Measurements from ENCODE around the gene MLXIPL.
"Not testable (repeated sequence)": the region's sequence is repeated elsewhere in the genome, so short reads cannot be mapped to it uniquely, and the experiment has no call there.

The MLXIPL gene

GRCh38 chr7:73596191-73597065 lies 27.9 kb downstream of the MLXIPL start:
- no peak for TF ChIP-seq CTCF (IDR thresholded peaks at IDR 0.05)
- no peak overlapping the region for H3K4me3 ChIP-seq
- no peak overlapping the region for H3K27ac ChIP-seq
- DNase-seq (ENCODE audit: low spot score) = no peak

DNA sequence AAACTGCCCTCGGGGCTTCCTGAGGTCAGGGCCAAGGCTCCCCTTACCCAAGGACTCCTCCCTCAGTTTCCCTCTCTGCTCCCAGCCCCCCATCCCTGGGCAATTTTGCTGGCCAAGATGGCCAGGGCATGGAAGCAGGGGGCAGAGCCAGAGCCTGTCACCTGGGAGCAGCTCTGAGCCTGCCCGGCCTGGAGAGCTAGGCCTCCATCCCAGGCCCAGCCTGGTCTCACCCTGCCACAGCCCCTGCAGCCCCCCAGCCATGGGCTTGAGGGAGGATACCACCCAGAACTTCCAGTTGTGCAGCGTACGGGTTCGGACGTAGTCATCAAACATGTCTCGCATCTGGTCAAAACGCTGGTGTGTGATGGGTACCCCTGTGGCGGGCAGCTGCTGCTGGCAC lies 29.0 kb downstream of the MLXIPL start:
- no peak for TF ChIP-seq CTCF (IDR thresholded peaks at IDR 0.05)
- Histone ChIP-seq H3K4me3 (no peak overlapping the region), H3K27ac (no peak overlapping the region)
- no peak for DNase-seq (ENCODE audit: low spot score)

DNA sequence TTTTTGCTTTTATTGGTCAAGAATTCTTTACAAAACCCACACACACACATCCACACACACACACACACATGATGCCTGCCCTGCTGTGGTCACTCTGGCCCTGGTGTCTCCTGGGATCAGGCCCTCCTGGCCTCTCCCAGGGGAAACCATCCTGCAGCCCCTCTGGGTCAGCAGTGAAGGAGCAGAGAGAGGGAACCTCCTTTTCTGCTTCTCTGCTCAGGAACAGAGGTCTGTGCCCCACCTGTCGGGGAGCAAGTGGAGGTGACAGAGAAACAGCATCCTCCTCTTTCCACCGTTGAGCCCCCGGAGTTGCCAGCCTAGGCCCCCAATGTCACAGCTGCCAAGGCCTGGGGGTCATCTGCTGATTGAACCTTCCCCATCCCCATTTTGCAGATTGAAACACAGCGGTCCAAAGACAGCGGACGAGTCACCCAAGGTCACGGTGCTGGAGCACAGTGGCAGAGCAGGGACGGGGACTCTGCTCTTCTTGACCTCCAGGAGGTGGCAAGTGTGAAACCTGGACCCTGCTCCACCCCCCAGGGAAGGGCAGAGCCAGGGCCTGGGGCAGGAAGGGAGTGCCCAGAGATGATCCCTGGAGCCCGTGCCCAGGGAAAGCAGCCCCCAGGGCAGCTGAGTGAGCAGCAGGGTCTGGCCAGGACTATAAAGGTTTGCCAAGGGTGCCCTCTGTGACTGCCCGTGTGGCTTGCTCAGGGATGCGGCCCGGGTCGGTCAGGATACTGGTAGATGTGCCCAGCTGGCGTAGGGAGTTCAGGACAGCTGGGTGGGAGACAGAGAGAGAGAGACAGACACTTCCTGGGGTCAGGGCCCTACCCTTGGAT lies 30.9 kb downstream of the MLXIPL start:
- TF ChIP-seq CTCF (IDR thresholded peaks at IDR 0.05) = no peak
- no peak overlapping the region for H3K27ac ChIP-seq
- DNase-seq (ENCODE audit: low spot score) = no peak
- no peak overlapping the region for H3K4me3 ChIP-seq

DNA sequence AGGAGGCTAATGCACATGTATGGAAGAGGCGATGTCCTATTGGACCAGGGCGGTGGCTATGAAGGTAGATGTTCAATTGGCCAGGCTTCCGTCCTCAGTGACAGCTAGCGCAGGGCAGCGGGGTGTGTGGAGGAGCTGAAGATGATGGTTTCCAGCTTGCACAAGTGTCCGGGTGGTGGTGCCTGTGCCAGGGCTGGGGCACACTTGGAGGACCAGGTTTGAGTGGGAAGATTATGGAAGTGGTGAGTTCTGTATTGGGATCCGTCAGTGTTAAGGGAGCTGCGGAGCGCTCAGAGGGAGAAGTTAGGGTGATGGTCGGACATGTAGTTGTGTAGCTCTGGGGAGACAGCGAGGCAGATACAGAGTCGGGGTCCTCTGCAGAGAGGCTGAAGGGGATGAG lies 37.4 kb downstream of the MLXIPL start:
- Histone ChIP-seq H3K4me3 (no peak overlapping the region), H3K27ac (no peak overlapping the region)
- no peak for DNase-seq (ENCODE audit: low spot score)
- TF ChIP-seq CTCF (IDR thresholded peaks at IDR 0.05) = no peak

DNA sequence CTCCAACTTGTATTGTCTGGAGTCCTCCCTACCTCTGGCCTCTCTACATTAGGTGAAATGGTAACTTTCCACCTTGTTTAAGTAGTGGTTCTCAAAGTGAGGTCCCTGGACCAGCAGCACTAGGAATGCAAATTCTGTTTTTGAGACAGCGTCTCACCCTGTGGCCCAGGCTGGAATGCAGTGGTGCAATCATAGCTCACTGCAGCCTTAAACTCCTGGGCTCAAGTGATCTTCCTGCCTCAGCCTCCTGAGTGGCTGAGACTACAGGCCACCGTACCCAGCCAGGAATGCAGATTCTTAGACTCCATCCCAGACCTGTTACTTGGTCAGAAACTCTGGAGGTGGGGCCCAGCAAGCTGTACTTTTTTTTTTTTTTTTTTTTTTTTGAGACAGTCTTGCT lies 39.1 kb downstream of the MLXIPL start:
- no peak for TF ChIP-seq CTCF (IDR thresholded peaks at IDR 0.05)
- DNase-seq (ENCODE audit: low spot score) = no peak
- Histone ChIP-seq H3K4me3 (no peak overlapping the region), H3K27ac (no peak overlapping the region)

- no peak for DNase-seq (ENCODE audit: low spot score)
- TF ChIP-seq CTCF (IDR thresholded peaks at IDR 0.05) = no peak
- Histone ChIP-seq H3K27ac (no peak overlapping the region), H3K4me3 (no peak overlapping the region)
These were observed 41.6 kb downstream of the MLXIPL start for GRCh38 chr7:73582664-73583202.

- not testable (repeated sequence) for H3K4me3 ChIP-seq; DNase-seq (ENCODE audit: low spot score); H3K27ac ChIP-seq
These were observed 43.3 kb downstream of the MLXIPL start for GRCh38 chr7:73581006-73581405.

Data from coronary artery (tissue), 2 donors.